SJCRH30 (cell line): Measurements from ENCODE around the gene POLR2H. TPM values are rescaled to one million over a fixed set of nuclear protein-coding genes. Genes with fewer than 3 reads are reported as not detected.
A peak's percentile ranks its signal among the peaks of the same experiment; 100 is the strongest.

Experiments used
- DNase-seq, 2 experiments: peaks; one replicate each; pipeline ENCODE4 v3.0.0-alpha.2; 2015 to 2020
- H3K27ac ChIP-seq: fragments of 250-450 bp; sonication (Bioruptor Pico); 2 replicates; pipeline ENCODE4 v1.5.1; 2020; ENCODE audit warnings: mild to moderate bottlenecking, moderate library complexity
- H3K27me3 ChIP-seq: fragments of 250-450 bp; sonication (Bioruptor Pico); 2 replicates; pipeline ENCODE4 v1.5.1; 2020; ENCODE audit warnings: mild to moderate bottlenecking, moderate library complexity
- H3K36me3 ChIP-seq: fragments of 250-450 bp; sonication (Bioruptor Pico); 2 replicates; pipeline ENCODE4 v1.5.1; 2020; ENCODE audit warnings: mild to moderate bottlenecking, moderate library complexity
- H3K4me1 ChIP-seq: fragments of 250-450 bp; sonication (Bioruptor Pico); 2 replicates; pipeline ENCODE4 v1.5.1; 2020; ENCODE audit warnings: mild to moderate bottlenecking, moderate library complexity
- H3K4me3 ChIP-seq: fragments of 250-450 bp; sonication (Bioruptor Pico); 2 replicates; pipeline ENCODE4 v1.5.1; 2020; ENCODE audit warnings: mild to moderate bottlenecking, moderate library complexity
- H3K9me3 ChIP-seq: fragments of 250-450 bp; sonication (Bioruptor Pico); replicated peaks from 2 replicates; pipeline ENCODE4 v1.5.1; 2020; ENCODE audit warnings: mild to moderate bottlenecking, moderate library complexity
- total RNA-seq: library from RNA; depleted of rRNA; stranded (reverse); fragments of >200 nt; shearing (Covaris generic); gene quantifications from 2 replicates; pipeline ENCODE4 v1.2.3, GENCODE V29; 2014

Gene POLR2H
- total RNA-seq, 1 experiment from 2014 or later, result 91.6 TPM

DNA sequence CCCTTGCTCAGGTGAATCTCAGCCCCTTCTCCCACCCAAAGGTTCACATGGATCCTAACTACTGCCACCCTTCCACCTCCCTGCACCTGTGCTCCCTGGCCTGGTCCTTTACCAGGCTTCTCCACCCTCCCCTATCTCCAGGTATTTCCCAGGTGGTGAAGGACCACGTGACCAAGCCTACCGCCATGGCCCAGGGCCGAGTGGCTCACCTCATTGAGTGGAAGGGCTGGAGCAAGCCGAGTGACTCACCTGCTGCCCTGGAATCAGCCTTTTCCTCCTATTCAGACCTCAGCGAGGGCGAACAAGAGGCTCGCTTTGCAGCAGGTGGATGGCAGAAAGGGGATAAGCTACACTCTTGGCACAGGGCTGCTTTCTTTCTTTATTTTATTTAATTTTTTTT is 19.6 kb upstream of the POLR2H start:
- peaks cover 1% of the 10 kb centered on the region; the same call in 1 of the 2 replicates for H3K4me1 ChIP-seq
- H3K9me3 ChIP-seq, result no peaks in the 10 kb centered on the region
- H3K27ac ChIP-seq, result no peak overlapping the region
- H3K4me3 ChIP-seq, result no peak overlapping the region
- no peak for DNase-seq
- H3K27me3 ChIP-seq, result no peaks in the 10 kb centered on the region
- H3K36me3 ChIP-seq, result no peaks in the 10 kb centered on the region

DNA sequence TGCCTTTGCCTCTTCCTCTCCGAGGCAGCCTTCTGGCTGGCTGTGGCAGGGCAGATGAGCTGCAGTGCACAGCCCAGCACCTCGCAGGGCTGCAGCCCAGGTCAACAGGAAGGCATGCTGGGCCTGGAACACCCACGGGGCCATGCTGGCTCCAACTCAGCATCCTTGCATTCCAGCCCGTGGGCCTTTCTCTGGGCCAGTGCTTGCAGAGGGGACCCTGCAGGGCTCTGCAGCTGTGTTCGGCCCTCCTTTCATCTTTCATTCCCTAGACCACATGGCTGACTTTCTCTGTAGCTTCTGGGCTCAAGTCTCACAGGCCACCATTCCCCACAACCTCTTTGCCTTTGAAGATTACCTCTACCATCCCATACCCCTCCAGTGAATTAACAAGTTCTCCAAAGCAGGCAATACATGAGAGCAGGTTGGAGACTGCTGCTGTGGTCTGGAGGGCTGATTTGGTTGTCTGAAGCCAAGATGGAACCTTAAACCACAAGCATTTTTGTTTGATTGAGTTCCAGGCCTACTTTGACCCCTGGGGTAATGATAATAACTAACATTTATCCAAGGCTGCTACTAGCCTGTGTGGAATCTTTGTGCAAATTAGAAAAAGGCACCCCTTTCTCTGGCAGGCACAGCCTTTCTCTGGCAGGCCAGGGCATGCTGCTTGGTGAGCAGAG is 18.2 kb upstream of the POLR2H start:
- no peaks in the 10 kb centered on the region for H3K9me3 ChIP-seq
- no peaks in the 10 kb centered on the region for H3K36me3 ChIP-seq
- H3K27me3 ChIP-seq, result no peaks in the 10 kb centered on the region
- H3K4me3 ChIP-seq, result no peak overlapping the region
- no peaks in the 10 kb centered on the region for H3K4me1 ChIP-seq
- peak in 1 of 2 experiments; percentile 32 for DNase-seq
- H3K27ac ChIP-seq, result no peak overlapping the region

DNA sequence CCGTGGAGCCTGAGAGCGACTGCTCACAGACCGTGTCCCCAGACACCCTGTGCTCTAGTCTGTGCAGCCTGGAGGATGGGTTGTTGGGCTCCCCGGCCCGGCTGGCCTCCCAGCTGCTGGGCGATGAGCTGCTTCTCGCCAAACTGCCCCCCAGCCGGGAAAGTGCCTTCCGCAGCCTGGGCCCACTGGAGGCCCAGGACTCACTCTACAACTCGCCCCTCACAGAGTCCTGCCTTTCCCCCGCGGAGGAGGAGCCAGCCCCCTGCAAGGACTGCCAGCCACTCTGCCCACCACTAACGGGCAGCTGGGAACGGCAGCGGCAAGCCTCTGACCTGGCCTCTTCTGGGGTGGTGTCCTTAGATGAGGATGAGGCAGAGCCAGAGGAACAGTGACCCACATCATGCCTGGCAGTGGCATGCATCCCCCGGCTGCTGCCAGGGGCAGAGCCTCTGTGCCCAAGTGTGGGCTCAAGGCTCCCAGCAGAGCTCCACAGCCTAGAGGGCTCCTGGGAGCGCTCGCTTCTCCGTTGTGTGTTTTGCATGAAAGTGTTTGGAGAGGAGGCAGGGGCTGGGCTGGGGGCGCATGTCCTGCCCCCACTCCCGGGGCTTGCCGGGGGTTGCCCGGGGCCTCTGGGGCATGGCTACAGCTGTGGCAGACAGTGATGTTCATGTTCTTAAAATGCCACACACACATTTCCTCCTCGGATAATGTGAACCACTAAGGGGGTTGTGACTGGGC is 16.8 kb upstream of the POLR2H start:
- DNase-seq, result no peak
- H3K9me3 ChIP-seq, result no peaks in the 10 kb centered on the region
- H3K4me3 ChIP-seq, result no peak overlapping the region
- H3K4me1 ChIP-seq, result no peaks in the 10 kb centered on the region
- no peak overlapping the region for H3K27ac ChIP-seq
- H3K36me3 ChIP-seq, result no peaks in the 10 kb centered on the region
- H3K27me3 ChIP-seq, result no peaks in the 10 kb centered on the region

DNA sequence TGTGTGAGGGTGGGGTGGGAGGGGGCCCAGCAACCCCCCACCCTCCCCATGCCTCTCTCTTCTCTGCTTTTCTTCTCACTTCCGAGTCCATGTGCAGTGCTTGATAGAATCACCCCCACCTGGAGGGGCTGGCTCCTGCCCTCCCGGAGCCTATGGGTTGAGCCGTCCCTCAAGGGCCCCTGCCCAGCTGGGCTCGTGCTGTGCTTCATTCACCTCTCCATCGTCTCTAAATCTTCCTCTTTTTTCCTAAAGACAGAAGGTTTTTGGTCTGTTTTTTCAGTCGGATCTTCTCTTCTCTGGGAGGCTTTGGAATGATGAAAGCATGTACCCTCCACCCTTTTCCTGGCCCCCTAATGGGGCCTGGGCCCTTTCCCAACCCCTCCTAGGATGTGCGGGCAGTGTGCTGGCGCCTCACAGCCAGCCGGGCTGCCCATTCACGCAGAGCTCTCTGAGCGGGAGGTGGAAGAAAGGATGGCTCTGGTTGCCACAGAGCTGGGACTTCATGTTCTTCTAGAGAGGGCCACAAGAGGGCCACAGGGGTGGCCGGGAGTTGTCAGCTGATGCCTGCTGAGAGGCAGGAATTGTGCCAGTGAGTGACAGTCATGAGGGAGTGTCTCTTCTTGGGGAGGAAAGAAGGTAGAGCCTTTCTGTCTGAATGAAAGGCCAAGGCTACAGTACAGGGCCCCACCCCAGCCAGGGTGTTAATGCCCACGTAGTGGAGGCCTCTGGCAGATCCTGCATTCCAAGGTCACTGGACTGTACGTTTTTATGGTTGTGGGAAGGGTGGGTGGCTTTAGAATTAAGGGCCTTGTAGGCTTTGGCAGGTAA is 16.0 kb upstream of the POLR2H start:
- no peak for DNase-seq

DNA sequence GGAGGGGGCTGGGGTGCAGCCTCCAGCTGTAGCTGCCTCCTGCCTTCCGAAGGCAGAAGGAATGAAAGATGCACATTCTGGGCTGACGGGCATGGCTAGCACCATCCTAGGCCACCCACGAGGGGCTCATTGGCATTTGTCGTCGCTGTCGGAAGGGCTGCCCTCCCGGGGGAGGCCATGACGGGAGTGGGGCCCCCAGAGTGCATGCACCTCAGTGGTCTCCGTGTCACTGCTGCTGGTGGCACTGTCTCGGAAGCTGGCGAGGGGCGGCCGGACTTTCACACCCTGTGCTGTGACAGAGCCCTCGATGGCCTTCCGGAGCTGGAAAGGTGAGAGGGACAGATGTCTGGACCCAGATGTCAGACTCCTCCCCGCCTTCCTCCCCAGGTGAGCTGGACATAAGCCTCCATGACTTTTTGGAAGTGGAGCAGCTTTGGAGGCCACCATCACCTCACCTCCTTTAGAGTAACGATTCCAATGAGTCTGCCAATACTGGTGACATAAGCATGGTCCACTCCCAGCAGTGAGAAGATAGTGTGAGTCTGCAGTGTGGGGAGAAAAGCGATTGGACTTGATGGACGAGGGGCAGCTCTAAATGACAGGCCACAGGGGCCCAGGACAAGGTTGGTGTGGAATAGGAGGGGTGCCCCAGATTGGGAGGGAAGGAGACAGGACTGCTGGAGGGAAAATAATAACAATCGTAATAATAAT is 14.9 kb upstream of the POLR2H start:
- no peaks in the 10 kb centered on the region for H3K9me3 ChIP-seq
- no peaks in the 10 kb centered on the region for H3K36me3 ChIP-seq
- H3K27ac ChIP-seq, result no peak overlapping the region
- H3K4me3 ChIP-seq, result no peak overlapping the region
- no peaks in the 10 kb centered on the region for H3K4me1 ChIP-seq
- no peak for DNase-seq
- no peaks in the 10 kb centered on the region for H3K27me3 ChIP-seq

More for the DNA sequence above, 16.0 kb upstream of the POLR2H start:
- no peaks in the 10 kb centered on the region for H3K4me1 ChIP-seq
- H3K27me3 ChIP-seq, result no peaks in the 10 kb centered on the region
- H3K4me3 ChIP-seq, result no peak overlapping the region
- no peaks in the 10 kb centered on the region for H3K9me3 ChIP-seq
- H3K36me3 ChIP-seq, result no peaks in the 10 kb centered on the region
- no peak overlapping the region for H3K27ac ChIP-seq

DNA sequence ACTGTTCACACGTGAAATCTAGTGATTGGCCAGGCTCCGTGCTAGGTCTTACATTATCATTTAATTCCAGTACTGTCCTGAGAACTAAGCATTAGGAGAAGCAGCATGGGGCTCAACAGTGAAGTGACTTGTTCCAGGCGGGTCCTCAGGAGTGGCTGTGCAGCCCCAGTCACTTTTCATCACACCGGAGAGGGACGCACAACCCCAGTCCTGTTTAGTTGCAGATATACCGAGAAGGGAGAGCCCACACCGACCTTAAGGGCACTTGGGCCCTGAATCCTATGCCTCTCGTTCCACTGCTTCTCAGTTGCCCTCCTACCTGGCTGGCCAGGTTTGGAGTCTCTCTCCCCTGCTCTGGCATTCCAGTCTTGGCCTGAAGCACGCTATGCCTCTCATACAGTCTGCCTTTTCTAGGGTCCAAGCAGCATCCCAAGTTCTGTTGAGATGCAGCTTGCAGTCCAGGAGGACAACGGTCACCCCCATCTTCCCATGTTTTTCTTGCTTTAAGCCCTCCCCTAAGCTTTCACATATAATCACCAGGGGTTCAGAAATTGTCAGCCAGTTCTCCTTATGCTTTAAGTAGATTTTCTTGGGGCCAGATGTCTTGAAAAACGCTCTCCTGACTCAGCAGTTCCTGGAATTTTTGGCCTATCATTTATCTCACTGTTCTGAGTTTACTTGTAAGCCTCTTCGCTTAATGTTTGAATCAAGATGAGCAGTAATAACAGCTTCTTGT is 14.0 kb upstream of the POLR2H start:
- Histone ChIP-seq H3K27me3 (no peaks in the 10 kb centered on the region), H3K4me1 (no peaks in the 10 kb centered on the region), H3K27ac (no peak overlapping the region), H3K4me3 (no peak overlapping the region), H3K9me3 (no peaks in the 10 kb centered on the region), H3K36me3 (no peaks in the 10 kb centered on the region)
- no peak for DNase-seq

DNA sequence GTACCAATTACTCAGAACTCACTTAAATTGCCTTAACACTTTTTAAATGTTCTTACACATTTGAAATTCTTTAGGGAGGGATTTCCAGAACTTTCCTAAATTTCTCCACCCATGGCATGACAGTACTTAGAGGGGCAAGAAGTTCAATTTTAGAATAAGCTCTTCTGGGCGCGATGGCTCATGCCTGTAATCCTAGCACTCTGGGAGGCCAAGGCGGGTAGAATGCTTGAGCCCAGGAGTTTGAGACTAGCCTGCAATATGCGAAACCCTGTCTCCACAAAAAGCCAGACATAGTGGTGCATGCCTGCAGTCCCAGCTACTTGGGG is 13.5 kb upstream of the POLR2H start:
- H3K4me3 ChIP-seq, result no peak overlapping the region
- H3K27ac ChIP-seq, result no peak overlapping the region
- H3K9me3 ChIP-seq, result no peaks in the 10 kb centered on the region
- no peaks in the 10 kb centered on the region for H3K27me3 ChIP-seq
- no peak for DNase-seq
- H3K4me1 ChIP-seq, result no peaks in the 10 kb centered on the region
- no peaks in the 10 kb centered on the region for H3K36me3 ChIP-seq

DNA sequence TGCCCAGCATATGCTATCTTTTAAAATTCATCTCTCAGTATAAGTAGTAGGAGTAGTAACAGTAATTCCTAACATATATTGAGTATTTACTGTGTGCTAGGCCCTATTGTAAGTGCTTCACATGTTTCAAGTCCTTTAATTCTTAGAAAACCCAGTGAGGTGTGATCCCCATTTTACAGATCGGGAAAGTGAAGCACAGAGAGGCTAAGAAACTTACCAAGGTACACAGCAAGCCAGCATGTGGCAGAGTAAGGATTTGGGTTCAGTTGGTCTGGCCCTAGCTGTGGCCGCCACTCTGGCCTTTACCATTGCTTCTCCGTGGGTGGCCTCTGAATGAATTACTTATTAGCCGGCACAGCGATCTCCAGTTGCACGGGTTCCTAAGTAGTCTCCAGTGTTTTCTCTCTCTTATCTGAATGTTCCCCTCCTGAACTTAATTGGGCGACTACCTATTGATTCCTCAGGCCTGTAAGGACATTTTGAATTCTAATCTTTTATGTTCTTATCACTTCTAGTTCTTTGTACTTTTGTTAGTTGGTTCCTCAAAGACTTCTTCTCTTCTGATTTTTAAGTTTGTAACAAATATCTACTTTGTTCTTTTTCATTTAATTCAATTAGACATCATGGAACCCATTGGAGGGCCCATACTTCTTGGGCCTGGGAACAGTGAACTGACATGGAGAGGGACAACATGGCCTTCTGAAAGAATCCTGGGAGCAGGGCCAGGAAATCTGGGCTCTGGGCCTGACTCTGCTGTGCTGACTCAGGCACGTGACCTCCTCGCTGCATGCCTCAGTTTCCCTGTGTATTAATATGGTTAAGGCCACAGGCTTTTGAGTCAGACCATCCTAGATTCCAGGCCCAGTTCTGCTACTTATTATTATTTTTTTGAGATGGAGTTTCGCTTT is 11.7 kb upstream of the POLR2H start:
- Histone ChIP-seq H3K9me3 (no peaks in the 10 kb centered on the region), H3K27me3 (no peaks in the 10 kb centered on the region), H3K27ac (no peak overlapping the region), H3K4me1 (no peaks in the 10 kb centered on the region), H3K36me3 (no peaks in the 10 kb centered on the region), H3K4me3 (no peak overlapping the region)
- no peak for DNase-seq

DNA sequence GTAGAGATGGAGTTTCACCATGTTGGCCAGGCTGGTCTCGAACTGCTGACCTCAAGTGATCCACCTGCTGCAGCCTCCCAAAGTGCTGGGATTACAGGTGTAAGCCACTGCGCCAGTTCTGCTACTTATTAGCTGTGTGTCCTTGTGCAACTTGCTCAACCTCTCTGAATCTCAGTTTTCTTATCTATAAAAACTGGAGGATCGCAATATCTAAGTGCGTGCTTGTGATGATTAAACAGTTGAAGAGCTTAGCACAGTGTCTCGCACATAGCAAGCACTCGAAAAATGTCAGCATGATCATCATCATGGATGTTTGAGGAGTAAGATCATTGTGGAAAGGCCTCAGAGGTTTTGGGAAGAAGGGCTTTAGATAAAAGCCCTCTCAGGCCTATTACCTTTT is 10.9 kb upstream of the POLR2H start:
- Histone ChIP-seq H3K36me3 (no peaks in the 10 kb centered on the region), H3K4me1 (peaks cover 4% of the 10 kb centered on the region; the same call in 1 of the 2 replicates), H3K27me3 (no peaks in the 10 kb centered on the region), H3K27ac (no peak overlapping the region), H3K9me3 (no peaks in the 10 kb centered on the region), H3K4me3 (no peak overlapping the region)
- no peak for DNase-seq

DNA sequence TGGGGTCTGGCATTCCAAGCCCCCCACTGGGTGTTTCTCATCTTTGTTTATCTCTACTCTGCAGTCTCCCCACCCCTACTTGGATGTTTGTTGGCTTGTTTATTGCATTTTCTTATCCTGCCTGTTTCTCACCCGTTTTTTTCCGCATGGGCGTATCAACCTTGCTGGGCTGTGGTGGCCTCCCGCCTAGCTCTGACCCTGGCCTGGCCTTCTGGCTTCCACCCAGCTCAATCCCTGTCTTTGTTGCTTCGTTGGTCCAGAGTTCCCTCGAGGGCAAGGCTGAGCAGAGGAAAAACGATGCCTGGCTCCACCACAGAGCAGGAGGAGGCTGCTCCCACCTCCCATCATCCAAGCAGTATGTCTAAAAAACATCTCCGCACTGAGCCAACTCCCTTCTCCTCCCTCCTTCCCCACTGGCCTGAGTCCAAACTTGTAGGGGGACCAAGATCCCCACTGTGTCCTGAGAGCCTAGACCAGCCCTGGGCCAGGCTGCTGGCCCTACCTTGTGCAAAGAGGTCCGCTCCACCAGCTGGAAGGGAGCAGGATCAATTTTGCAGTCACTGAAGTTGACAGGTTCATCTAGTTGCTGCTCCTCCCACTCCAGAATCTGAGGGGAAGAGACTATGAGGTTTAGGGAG is 9.9 kb upstream of the POLR2H start:
- peaks cover 8% of the 10 kb centered on the region; the same call in 1 of the 2 replicates for H3K4me1 ChIP-seq
- no peaks in the 10 kb centered on the region for H3K36me3 ChIP-seq
- no peak for DNase-seq
- H3K27ac ChIP-seq, result no peak overlapping the region
- no peak overlapping the region for H3K4me3 ChIP-seq
- H3K27me3 ChIP-seq, result no peaks in the 10 kb centered on the region
- H3K9me3 ChIP-seq, result no peaks in the 10 kb centered on the region

DNA sequence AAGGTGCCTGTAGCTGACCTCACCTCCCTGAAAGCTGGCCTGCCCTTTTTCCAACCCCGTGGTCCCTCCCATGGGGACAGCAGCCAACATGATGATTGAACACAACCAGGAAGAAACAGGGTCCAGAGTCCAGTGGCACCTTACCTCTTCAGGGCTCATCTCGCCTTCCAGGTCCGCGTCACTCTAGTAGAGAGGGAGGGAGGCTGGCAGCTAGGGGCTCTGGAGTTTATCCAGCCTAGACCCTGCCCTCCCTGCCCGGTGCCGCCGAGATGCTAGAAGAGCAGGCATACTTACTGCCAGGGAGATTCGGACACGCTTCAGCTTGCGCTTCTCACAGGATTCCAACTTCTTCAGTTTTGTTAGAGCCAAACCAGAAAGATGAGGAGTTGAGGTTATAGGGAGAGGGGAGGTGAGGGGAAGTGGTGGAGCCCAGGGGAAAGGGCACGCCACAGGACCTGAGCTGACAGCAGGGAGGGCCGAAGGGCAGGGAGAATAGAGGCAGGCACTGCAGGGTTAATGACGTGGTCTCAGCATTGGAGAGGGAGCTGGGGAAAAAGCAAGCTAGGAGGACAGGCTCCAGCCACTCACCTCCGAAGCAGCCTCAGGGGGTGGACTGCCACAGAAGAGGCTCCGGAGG is 9.2 kb upstream of the POLR2H start:
- H3K36me3 ChIP-seq, result no peaks in the 10 kb centered on the region

DNA sequence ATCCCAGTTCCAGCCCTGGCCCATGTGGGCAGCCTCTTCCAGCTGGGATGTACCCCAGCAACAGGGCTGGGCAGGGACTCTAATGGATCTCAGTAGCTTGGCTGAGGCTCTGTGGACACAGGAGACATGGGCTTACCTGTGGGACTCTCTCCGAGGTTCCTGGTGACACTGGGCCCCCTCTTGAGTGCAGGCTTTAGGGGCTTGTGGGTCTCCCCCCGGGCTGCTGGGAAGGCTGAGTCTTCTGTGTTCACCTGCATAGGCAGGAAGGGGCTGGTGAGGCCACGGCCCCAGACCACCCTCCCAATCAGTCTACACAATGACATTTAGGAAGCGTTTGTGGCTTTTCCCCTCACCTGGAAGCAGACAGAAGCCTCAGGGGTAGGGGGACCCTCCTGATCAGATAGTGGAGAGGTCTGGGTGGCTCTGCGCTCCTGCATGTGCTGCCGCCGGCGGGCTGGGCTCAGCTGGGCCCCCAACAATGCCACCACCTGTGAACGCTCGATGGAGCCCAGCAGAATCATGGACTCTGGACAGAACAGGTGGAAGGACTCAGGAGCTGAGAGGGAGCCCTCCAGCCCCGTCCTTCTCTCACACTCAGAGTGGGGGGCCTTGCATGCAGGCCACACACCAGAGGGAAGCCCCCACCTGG is 8.5 kb upstream of the POLR2H start:
- Histone ChIP-seq H3K4me3 (no peak overlapping the region), H3K9me3 (no peaks in the 10 kb centered on the region), H3K27me3 (no peaks in the 10 kb centered on the region), H3K27ac (no peak overlapping the region), H3K36me3 (no peaks in the 10 kb centered on the region), H3K4me1 (peaks cover 8% of the 10 kb centered on the region; the same call in 1 of the 2 replicates)
- no peak for DNase-seq

More for the DNA sequence above, 9.2 kb upstream of the POLR2H start:
- Histone ChIP-seq H3K27me3 (no peaks in the 10 kb centered on the region), H3K4me1 (peaks cover 8% of the 10 kb centered on the region; the same call in 1 of the 2 replicates), H3K27ac (no peak overlapping the region), H3K4me3 (no peak overlapping the region), H3K9me3 (no peaks in the 10 kb centered on the region)
- no peak for DNase-seq
